Measurements from ENCODE around the gene CNTN1. TPM values are rescaled to one million over a fixed set of nuclear protein-coding genes. Genes with fewer than 3 reads are reported as not detected.

Gene CNTN1
- total RNA-seq: 1.8 and 2.3 TPM in 2 replicates

DNA sequence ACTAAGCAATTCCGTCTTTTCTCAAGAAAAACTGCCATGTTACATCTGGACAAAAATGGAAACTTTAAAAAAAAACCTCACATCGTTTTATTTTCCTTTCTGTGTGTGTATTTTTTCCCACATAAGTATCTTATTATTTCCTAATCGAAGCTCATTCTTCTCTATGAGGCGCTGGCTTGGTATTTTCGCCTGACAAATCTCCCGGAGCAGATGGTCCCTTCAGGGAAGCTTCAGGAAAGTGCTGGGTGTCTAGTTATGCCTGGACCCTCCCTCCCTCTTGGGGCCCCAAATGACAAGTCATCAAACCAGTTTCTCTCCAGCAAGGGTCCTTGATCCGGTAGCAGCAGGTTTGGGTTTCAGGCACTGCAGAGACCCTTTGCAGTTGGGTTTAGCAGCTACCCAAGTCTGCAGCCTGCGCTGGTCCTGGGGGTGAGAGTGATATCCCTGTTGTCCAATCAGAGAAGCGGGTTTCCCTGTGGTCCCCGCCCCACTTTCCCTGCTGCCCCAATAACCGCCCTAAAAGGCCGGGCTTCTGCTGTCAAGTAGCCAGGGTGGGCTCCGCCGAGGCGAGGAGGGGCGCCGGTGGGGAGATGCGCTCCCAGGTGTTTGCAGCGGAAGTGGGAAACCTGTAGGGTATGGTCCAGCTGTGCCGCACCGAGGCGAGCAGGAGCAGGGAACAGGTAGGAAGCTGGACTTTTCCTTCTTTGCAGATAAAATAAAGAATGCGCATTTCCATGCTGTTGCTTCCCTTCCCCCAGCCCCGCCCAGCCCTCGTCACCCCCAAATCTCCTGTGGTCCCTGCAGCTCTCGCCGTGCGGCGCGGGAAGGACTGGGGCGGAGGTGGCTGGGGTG is at the start of gene CNTN1:
Gene CNTN1, plus strand, starts transcription at position 527 of the 852 bp plus-strand sequence.
- TF ChIP-seq, protein P1, sequence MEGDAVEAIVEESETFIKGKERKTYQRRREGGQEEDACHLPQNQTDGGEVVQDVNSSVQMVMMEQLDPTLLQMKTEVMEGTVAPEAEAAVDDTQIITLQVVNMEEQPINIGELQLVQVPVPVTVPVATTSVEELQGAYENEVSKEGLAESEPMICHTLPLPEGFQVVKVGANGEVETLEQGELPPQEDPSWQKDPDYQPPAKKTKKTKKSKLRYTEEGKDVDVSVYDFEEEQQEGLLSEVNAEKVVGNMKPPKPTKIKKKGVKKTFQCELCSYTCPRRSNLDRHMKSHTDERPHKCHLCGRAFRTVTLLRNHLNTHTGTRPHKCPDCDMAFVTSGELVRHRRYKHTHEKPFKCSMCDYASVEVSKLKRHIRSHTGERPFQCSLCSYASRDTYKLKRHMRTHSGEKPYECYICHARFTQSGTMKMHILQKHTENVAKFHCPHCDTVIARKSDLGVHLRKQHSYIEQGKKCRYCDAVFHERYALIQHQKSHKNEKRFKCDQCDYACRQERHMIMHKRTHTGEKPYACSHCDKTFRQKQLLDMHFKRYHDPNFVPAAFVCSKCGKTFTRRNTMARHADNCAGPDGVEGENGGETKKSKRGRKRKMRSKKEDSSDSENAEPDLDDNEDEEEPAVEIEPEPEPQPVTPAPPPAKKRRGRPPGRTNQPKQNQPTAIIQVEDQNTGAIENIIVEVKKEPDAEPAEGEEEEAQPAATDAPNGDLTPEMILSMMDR (conservative IDR thresholded peaks at IDR 0.05; ENCODE audit: low read depth, low read length): no peak

DNA sequence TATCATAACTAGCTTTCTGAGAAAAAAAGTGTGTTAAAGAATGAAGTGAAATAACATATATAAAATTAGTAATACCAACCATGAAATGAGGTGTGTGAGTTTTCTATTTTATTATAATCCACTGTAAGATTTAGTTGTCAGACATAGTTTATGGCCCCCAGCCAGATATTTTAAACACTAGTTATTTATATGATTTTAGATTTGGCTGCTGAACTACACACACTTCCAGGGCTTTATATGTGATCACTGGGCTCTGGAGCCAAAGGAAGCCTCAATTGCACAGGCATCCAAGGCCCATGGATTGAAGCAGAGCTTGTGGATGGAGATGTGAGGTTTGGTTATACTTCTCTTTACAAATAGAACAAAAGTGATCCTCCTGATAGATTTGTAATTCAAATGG is 48.7 kb upstream of the CNTN1 start:
- H3K4me3 ChIP-seq (ENCODE audit: low read depth, low read length): no peak overlapping the region
- no peak for DNase-seq (ENCODE audit: low read depth)
- TF ChIP-seq, protein P1 (conservative IDR thresholded peaks at IDR 0.05; ENCODE audit: low read depth, low read length): no peak

More for the DNA sequence above, at the start of gene CNTN1:
- no peak for DNase-seq (ENCODE audit: low read depth)
- H3K4me3 ChIP-seq (ENCODE audit: low read depth, low read length): peak within 1 kb of the TSS; percentile 46

DNA sequence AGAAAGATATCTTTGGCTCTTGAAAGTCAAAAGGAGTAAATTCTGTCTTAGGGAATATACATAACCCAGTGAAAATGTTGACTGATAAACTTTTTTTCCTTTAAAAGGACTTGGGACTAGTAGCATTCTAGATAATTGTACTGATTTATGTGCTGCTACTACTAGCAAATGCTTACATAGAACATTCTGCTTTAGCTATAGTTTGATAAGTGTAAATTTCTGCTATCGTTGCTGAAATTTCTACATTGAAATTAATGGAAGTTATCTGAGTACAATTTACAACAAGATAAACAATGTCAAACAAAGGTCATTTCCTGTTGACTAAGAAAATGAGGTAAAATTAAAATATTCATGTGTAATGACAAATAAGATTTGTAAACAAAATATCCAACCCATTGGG is 48.3 kb upstream of the CNTN1 start:
- TF ChIP-seq, protein P1 (conservative IDR thresholded peaks at IDR 0.05; ENCODE audit: low read depth, low read length): no peak

DNA sequence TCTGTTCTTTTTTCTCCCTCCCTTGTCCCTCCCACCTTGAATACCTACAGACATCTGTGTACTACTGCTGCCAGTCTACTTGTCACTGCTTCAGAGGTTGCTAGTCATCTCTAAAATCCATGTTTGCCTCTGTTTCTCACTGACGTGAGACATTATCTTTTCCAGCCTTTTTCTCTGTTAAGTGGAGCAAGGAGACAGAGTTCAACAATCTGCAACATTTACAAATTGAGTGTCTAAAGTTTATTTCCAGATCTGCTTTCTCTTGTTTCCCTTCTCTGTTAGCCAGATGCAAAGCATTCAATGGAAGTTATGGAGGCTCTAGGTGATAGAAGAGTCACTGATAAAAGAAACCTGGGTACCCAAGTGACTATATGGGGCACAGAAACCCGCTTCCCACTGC is 47.5 kb upstream of the CNTN1 start:
- H3K4me3 ChIP-seq (ENCODE audit: low read depth, low read length): no peak overlapping the region
- no peak for DNase-seq (ENCODE audit: low read depth)
- TF ChIP-seq, protein P1 (conservative IDR thresholded peaks at IDR 0.05; ENCODE audit: low read depth, low read length): no peak

More for the DNA sequence above, 48.3 kb upstream of the CNTN1 start:
- no peak for DNase-seq (ENCODE audit: low read depth)
- no peak overlapping the region for H3K4me3 ChIP-seq (ENCODE audit: low read depth, low read length)

DNA sequence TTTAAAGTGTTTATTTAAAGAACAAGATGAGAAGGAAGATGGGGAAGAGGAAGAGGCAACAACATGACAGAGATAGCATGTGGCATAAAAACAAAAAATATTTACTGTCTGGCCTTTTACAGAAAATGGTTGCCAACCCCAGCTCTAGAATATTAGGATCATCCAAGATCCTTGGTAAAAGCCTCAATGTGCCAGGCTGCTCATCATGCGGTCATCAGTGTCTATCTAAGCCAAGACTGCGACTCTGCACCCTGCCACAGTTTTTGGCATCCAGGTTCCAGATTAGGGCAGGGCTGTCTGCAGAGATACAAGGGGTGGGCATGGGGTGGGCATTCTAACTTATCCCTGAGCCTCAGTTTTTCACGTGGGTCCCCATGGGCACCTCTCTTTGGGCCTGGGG is 46.9 kb upstream of the CNTN1 start:
- TF ChIP-seq, protein P1 (conservative IDR thresholded peaks at IDR 0.05; ENCODE audit: low read depth, low read length): no peak
- DNase-seq (ENCODE audit: low read depth): no peak
- H3K4me3 ChIP-seq (ENCODE audit: low read depth, low read length): no peak overlapping the region

DNA sequence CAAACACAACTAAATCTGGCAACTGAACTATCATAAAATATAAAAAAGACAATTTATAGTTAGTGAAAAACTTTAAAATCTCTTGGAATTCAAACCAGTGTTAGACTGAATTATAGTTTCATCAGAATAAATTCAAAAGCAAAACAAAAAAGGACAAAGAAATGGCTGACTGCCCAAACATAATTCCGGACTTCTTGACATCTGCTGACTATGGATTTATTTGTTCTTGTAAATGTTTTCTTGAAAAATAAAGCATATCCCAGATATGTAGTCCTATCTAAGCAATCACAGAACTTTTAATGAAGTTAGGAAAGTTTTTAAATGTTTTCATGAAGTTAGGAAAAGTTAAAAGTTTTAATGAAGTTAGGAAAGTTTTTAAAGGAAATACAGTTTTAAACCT is 45.8 kb upstream of the CNTN1 start:
- DNase-seq (ENCODE audit: low read depth): no peak
- TF ChIP-seq, protein P1 (conservative IDR thresholded peaks at IDR 0.05; ENCODE audit: low read depth, low read length): no peak
- H3K4me3 ChIP-seq (ENCODE audit: low read depth, low read length): no peak overlapping the region

DNA sequence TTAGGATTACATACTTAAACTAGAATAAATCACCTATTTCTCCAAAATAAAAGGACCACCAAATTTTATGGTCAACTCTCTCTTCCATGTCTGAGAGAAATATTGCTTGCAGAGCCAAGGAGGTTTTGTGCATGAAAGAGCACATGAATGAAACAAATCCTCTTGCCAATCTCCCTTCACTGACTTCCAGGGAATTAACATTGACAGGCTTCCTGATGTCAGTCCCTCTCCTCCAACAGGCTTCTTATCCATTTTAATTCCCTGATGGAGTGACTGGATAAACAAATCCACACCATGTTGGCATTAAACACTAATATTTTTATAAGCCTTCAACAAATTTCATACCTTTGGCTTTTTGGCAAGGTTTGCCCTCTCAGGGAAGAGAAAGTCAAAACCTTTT is 45.3 kb upstream of the CNTN1 start:
- no peak for DNase-seq (ENCODE audit: low read depth)
- TF ChIP-seq, protein P1 (conservative IDR thresholded peaks at IDR 0.05; ENCODE audit: low read depth, low read length): no peak
- H3K4me3 ChIP-seq (ENCODE audit: low read depth, low read length): no peak overlapping the region
